Keratinocyte (primary cell): ENCODE data around the gene SF3B6. TPM values are rescaled to one million over a fixed set of nuclear protein-coding genes. Genes with fewer than 3 reads are reported as not detected.

Experiments used
- DNase-seq: peaks from one replicate; pipeline ENCODE4 v3.0.0-alpha.2; 2011; ENCODE audit warnings: low read depth, missing footprints, low spot score
- FAIRE-seq: peaks from 2 replicates; lab custom pipeline; 2011; peaks lifted over from hg19 to GRCh38; lab: Jason Lieb, UNC
- H2AFZ ChIP-seq: 2 replicates; pipeline ENCODE4 v1.6.0; 2012; ENCODE audit warnings: low read length, control low read depth, inconsistent platforms; ENCODE audit not compliant: control insufficient read depth
- H3K27ac ChIP-seq: 2 replicates; pipeline ENCODE4 v1.5.1; 2011; ENCODE audit warnings: low read length; ENCODE audit not compliant: control insufficient read depth, insufficient read depth
- H3K27me3 ChIP-seq: 3 replicates; pipeline ENCODE4 v1.6.0; 2011; ENCODE audit warnings: low read length; ENCODE audit not compliant: control insufficient read depth, insufficient read depth; ENCODE audit errors: extremely low read depth
- H3K36me3 ChIP-seq, 2 experiments: 2 replicates in 1 of 2; 3 replicates in 1 of 2; pipeline ENCODE4 v1.5.1; 2011; ENCODE audit warnings: low read length in 2 of 2, mild to moderate bottlenecking in 1 of 2; ENCODE audit not compliant: control insufficient read depth in 2 of 2, insufficient read depth in 2 of 2; ENCODE audit errors: extremely low read depth in 1 of 2
- H3K4me1 ChIP-seq: 3 replicates; pipeline ENCODE4 v1.5.1; 2011; ENCODE audit warnings: low read length; ENCODE audit not compliant: control insufficient read depth, insufficient read depth; ENCODE audit errors: extremely low read depth
- H3K4me2 ChIP-seq: 3 replicates; pipeline ENCODE4 v1.6.0; 2011; ENCODE audit warnings: low read depth, low read length; ENCODE audit not compliant: control insufficient read depth, insufficient read depth; ENCODE audit errors: extremely low read depth
- H3K4me3 ChIP-seq, 3 experiments: fragments of 200-600 bp in 1 of 3; sonication (generic) in 1 of 3; 2 replicates in 2 of 3; 3 replicates in 1 of 3; pipeline ENCODE4 v1.5.1; 2011 to 2016; ENCODE audit warnings: low read length in 3 of 3, mild to moderate bottlenecking in 3 of 3, control low read depth in 2 of 3, inconsistent platforms in 1 of 3, low read depth in 1 of 3, mixed read lengths in 1 of 3, mixed run types in 1 of 3, moderate library complexity in 1 of 3; ENCODE audit not compliant: control insufficient read depth in 2 of 3, insufficient read depth in 2 of 3; ENCODE audit errors: extremely low read depth in 1 of 3
- H3K79me2 ChIP-seq: 2 replicates; pipeline ENCODE4 v1.6.0; 2012; ENCODE audit warnings: low read length; ENCODE audit not compliant: control insufficient read depth, insufficient read depth
- H3K9ac ChIP-seq: 3 replicates; pipeline ENCODE4 v1.6.0; 2011; ENCODE audit warnings: low read length; ENCODE audit not compliant: control insufficient read depth, insufficient read depth; ENCODE audit errors: extremely low read depth
- H3K9me1 ChIP-seq: 3 replicates; pipeline ENCODE4 v1.6.0; 2011; ENCODE audit warnings: low read length; ENCODE audit not compliant: control insufficient read depth, insufficient read depth; ENCODE audit errors: extremely low read depth
- H3K9me3 ChIP-seq: 2 replicates; pipeline ENCODE4 v1.5.1; 2012; ENCODE audit warnings: low read depth, low read length; ENCODE audit not compliant: control insufficient read depth
- H4K20me1 ChIP-seq: 3 replicates; pipeline ENCODE4 v1.6.0; 2011; ENCODE audit warnings: low read length; ENCODE audit not compliant: control insufficient read depth, insufficient read depth; ENCODE audit errors: extremely low read depth
- EZH2 ChIP-seq: IDR thresholded peaks from one replicate; pipeline ENCODE4 v1.6.1; 2012; ENCODE audit warnings: inconsistent platforms, mild to moderate bottlenecking, low read length, moderate library complexity
- dilution Hi-C: fragments of 300-500 bp; cut with MboI; formaldehyde crosslinking; loops from one replicate; pipeline ENCODE4 v1.7.0; 2020; ENCODE audit warnings: low sequenced_read_pairs; ENCODE audit not compliant: extremely low pct_ligation_motif_present
- polyA plus RNA-seq, 5 experiments: library from polyadenylated mRNA; depleted of rRNA in 3 of 5; stranded (reverse) in 3 of 5; stranded (forward) in 1 of 5; unstranded in 1 of 5; fragments of >200 nt; gene quantifications; 1 replicate in 1 of 5; 2 replicates in 3 of 5; 3 replicates in 1 of 5; pipeline versions ENCODE4 v1.2.1 to v1.2.3, GENCODE V29; 2011 to 2012; ENCODE audit warnings: missing spikeins in 2 of 5, low read depth in 1 of 5, low replicate concordance in 1 of 5
- TF ChIP-seq, protein P1 (sequence below), 3 experiments: IDR thresholded peaks in 1 of 3; conservative IDR thresholded peaks in 1 of 3; optimal IDR thresholded peaks in 1 of 3; 2 replicates in 2 of 3; 3 replicates in 1 of 3; pipeline versions ENCODE3 to v1.5.1; 2011; ENCODE audit warnings: low read length in 3 of 3, mild to moderate bottlenecking in 3 of 3, moderate library complexity in 2 of 3, control low read depth in 1 of 3, inconsistent platforms in 1 of 3; ENCODE audit not compliant: insufficient read depth in 2 of 3; ENCODE audit errors: extremely low read depth in 1 of 3

The SF3B6 gene
- polyA plus RNA-seq, 1 donor (not counting 4 experiments of a cell fraction or from before 2014, with no cell fraction given): 347 TPM

DNA sequence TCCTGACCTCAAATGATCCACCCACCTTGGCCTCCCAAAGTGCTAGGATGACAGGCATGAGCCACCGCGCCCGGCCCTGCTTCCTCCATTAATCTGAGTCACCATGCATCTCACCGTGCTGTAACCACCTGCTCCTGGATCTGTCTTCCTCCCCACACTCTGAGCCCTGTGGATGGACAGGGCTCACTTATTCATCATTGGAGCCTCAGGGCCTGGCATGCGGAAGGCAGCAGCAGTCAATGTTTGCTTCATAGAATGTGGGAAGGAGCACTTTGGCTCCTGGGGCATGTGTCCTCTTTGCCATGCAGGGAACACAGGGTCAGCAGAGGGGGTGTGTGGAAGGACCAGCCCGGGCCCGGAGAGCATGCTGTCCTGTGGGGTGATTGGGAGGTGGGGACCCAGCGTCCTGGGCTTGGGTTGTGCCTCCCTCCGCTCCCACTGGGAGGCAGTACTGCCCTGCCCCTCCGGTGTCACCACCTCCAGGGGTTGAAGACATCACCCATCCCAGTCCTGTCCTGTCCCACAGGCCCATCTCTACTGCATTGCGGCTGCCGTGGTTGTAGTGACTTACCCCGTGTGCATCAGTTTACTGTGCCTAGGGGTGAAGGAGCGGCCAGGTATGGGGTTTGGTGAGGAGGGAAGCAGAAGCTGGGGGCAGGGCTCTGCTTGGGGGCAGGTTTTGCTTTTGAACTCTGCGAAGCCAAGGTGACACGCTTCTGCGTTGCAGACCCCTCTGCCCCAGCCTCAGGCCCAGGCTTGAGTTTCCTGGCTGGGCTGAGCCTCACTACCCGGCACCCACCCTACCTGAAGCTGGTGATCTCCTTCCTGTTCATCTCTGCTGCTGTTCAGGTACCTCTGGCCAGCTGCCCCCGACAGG is 54.8 kb downstream of the SF3B6 start:
- no peak overlapping the region for H3K27ac ChIP-seq

DNA sequence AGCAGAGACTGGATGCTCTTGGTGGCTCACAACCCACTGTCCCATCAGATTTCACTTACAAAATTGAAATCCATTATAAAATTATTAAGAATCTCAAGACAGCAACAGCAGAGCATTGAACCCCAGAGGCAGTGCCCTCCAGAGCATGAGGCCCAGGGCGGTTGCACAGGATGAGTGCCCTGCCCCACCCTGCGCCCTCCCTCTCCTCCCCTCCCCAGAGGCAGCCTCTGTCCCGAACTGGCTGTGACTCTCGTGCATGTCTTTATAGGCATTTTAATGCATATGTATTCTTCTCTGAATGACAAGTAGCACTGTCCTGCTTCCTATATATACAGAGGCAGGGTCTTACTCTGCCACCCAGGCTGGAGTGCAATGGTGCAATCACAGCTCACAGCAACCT is 55.9 kb downstream of the SF3B6 start:
- Histone ChIP-seq H3K9ac (no peak overlapping the region), H3K4me3 (no peak overlapping the region), H3K27me3 (no peaks in the 10 kb centered on the region), H3K4me1 (peaks cover 12% of the 10 kb centered on the region), H3K79me2 (no peaks in the 10 kb centered on the region), H3K27ac (no peak overlapping the region), H4K20me1 (no peaks in the 10 kb centered on the region), H2AFZ (no peak overlapping the region), H3K4me2 (no peak overlapping the region), H3K9me3 (no peaks in the 10 kb centered on the region), H3K9me1 (no peaks in the 10 kb centered on the region), H3K36me3 (peaks cover 1 to 4% of the 10 kb centered on the region in 2 experiments)
- no peak for DNase-seq
- dilution Hi-C loops: no loop called here
- FAIRE-seq: no peak
- TF ChIP-seq, protein P1, sequence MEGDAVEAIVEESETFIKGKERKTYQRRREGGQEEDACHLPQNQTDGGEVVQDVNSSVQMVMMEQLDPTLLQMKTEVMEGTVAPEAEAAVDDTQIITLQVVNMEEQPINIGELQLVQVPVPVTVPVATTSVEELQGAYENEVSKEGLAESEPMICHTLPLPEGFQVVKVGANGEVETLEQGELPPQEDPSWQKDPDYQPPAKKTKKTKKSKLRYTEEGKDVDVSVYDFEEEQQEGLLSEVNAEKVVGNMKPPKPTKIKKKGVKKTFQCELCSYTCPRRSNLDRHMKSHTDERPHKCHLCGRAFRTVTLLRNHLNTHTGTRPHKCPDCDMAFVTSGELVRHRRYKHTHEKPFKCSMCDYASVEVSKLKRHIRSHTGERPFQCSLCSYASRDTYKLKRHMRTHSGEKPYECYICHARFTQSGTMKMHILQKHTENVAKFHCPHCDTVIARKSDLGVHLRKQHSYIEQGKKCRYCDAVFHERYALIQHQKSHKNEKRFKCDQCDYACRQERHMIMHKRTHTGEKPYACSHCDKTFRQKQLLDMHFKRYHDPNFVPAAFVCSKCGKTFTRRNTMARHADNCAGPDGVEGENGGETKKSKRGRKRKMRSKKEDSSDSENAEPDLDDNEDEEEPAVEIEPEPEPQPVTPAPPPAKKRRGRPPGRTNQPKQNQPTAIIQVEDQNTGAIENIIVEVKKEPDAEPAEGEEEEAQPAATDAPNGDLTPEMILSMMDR (optimal IDR thresholded peaks at IDR 0.05 in 1 of 3, IDR thresholded peaks at IDR 0.05 in 1 of 3, conservative IDR thresholded peaks at IDR 0.05 in 1 of 3; ENCODE audit: extremely low read depth in 1 of 3, insufficient read depth in 2 of 3, low read length in 3 of 3): no peak
- TF ChIP-seq EZH2: no peak

More for the DNA sequence above, 54.8 kb downstream of the SF3B6 start:
- peak; percentile 67 for DNase-seq
- Histone ChIP-seq H3K9me3 (no peaks in the 10 kb centered on the region), H3K79me2 (no peaks in the 10 kb centered on the region), H3K9ac (no peak overlapping the region), H3K9me1 (no peaks in the 10 kb centered on the region), H3K4me3 (no peak overlapping the region), H3K36me3 (peaks cover 1 to 4% of the 10 kb centered on the region in 2 experiments), H3K4me2 (no peak overlapping the region), H2AFZ (no peak overlapping the region), H4K20me1 (no peaks in the 10 kb centered on the region), H3K4me1 (peaks cover 3% of the 10 kb centered on the region), H3K27me3 (no peaks in the 10 kb centered on the region)
- TF ChIP-seq, protein P1 (optimal IDR thresholded peaks at IDR 0.05 in 1 of 3, IDR thresholded peaks at IDR 0.05 in 1 of 3, conservative IDR thresholded peaks at IDR 0.05 in 1 of 3; ENCODE audit: extremely low read depth in 1 of 3, insufficient read depth in 2 of 3, low read length in 3 of 3): peak; percentile 26 to 61 (median 31)
- TF ChIP-seq EZH2: no peak
- FAIRE-seq: no peak
- dilution Hi-C loops: no loop called here
